Measurements from ENCODE around the gene ANKRD13C. TPM values are rescaled to one million over a fixed set of nuclear protein-coding genes. Genes with fewer than 3 reads are reported as not detected.

ANKRD13C gene
- polyA plus RNA-seq, 1 donor, result 15.0 TPM

GRCh38 chr1:70293186-70293843, 61.2 kb downstream of the ANKRD13C start:
- DNase-seq, result no peak

GRCh38 chr1:70290218-70290617, 64.3 kb downstream of the ANKRD13C start:
- DNase-seq, result peak; percentile 16

- peak; percentile 10 for DNase-seq
These were observed 66.4 kb downstream of the ANKRD13C start for GRCh38 chr1:70288166-70288565.

GRCh38 chr1:70286453-70286852, 68.1 kb downstream of the ANKRD13C start:
- no peak for DNase-seq

GRCh38 chr1:70284366-70284765, 70.2 kb downstream of the ANKRD13C start:
- DNase-seq, result no peak

- no peak for DNase-seq
These were observed 75.8 kb downstream of the ANKRD13C start for GRCh38 chr1:70278710-70279109.

- DNase-seq, result no peak
These were observed 76.6 kb downstream of the ANKRD13C start for GRCh38 chr1:70277875-70278274.

- no peak for DNase-seq
These were observed 88.6 kb downstream of the ANKRD13C start for GRCh38 chr1:70265946-70266345.

GRCh38 chr1:70264839-70265238, 89.7 kb downstream of the ANKRD13C start:
- DNase-seq, result no peak

GRCh38 chr1:70256664-70257063, 97.9 kb downstream of the ANKRD13C start:
- DNase-seq, result no peak

- DNase-seq, result no peak
These were observed 105.8 kb downstream of the ANKRD13C start for GRCh38 chr1:70248729-70249128.

- no peak for DNase-seq
These were observed 106.8 kb downstream of the ANKRD13C start for GRCh38 chr1:70247768-70248167.

- DNase-seq, result no peak
These were observed 107.4 kb downstream of the ANKRD13C start for GRCh38 chr1:70247122-70247521.

GRCh38 chr1:70239940-70240339, 114.6 kb downstream of the ANKRD13C start:
- DNase-seq, result no peak

GRCh38 chr1:70234733-70235132, 119.8 kb downstream of the ANKRD13C start:
- DNase-seq, result no peak

GRCh38 chr1:70231475-70231874, 123.0 kb downstream of the ANKRD13C start:
- DNase-seq, result no peak

GRCh38 chr1:70228670-70229069, 125.9 kb downstream of the ANKRD13C start:
- no peak for DNase-seq

GRCh38 chr1:70227439-70227838, 127.1 kb downstream of the ANKRD13C start:
- no peak for DNase-seq

GRCh38 chr1:70224954-70225353, 129.6 kb downstream of the ANKRD13C start:
- DNase-seq, result no peak

- DNase-seq, result no peak
These were observed 131.7 kb downstream of the ANKRD13C start for GRCh38 chr1:70222716-70223235.

- DNase-seq, result peak; percentile 98
These were observed 133.0 kb downstream of the ANKRD13C start, which contains the start of gene SRSF11 for GRCh38 chr1:70221238-70222121. Gene SRSF11, plus strand, starts transcription at chr1:70221380. Its CDS starts 257 bp downstream, at chr1:70221637.

- no peak for DNase-seq
These were observed 133.8 kb downstream of the ANKRD13C start for GRCh38 chr1:70220517-70221237.

- no peak for DNase-seq
These were observed 134.5 kb downstream of the ANKRD13C start for GRCh38 chr1:70220015-70220414.
